ENCODE data around the gene GDF15. TPM values are rescaled to one million over a fixed set of nuclear protein-coding genes. Genes with fewer than 3 reads are reported as not detected.
A peak's percentile ranks its signal among the peaks of the same experiment; 100 is the strongest.

The GDF15 gene
- total RNA-seq, 1 donor from 2014 or later, result not detected

DNA sequence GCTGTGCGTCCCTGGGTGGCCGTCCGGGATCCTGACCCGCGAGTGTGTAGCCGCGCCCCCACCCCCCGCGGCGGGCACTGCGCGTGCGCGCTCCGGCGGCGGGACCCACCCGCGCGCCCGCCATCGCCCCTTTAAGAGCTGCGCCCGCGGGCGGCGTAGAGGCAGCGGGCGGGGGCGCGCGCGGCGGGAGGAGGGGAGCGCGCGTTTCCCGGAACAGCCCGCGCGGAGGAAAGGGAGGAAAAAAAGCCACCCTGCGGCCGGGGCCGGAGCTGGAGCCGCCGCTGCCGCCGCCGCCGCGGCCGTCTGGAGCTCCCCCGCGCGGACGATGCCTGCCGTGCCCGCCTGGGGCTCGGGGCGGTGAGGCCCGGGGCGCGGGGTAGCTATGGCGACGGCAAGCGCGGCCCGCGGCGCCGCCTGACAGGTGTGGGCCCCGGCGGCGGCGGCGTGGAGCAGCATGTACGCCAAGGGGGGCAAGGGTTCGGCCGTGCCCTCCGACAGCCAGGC is 33.3 kb downstream of the GDF15 start, which contains the start of gene SSBP4:
SSBP4 (plus strand) TSS at position 204 of the 504 bp plus-strand sequence; CDS start at position 455, 251 bp downstream.
- no peaks in the 10 kb centered on the region for H3K9me3 Mint-ChIP-seq
- H3K27ac Mint-ChIP-seq, result peak within 1 kb of the TSS; percentile 82
- intact Hi-C loops (cut with micrococcal nuclease), result loop anchor here (2.0 to 5.0 kb wide), 5 partner anchors 127 to 500 kb away; partner anchors contain the start of genes COPE, DDX49 and MPV17L2
- peaks cover 78% of the 10 kb centered on the region for H3K4me1 Mint-ChIP-seq (ENCODE audit: low read depth)
- H3K27me3 Mint-ChIP-seq (ENCODE audit: insufficient read depth), result peaks cover 5% of the 10 kb centered on the region
- peaks cover 4% of the 10 kb centered on the region for H3K36me3 Mint-ChIP-seq (ENCODE audit: low read depth)
- H3K4me3 Mint-ChIP-seq, result peak within 1 kb of the TSS; percentile 89
- peak; percentile 75 for DNase-seq (ENCODE audit: low spot score)

DNA sequence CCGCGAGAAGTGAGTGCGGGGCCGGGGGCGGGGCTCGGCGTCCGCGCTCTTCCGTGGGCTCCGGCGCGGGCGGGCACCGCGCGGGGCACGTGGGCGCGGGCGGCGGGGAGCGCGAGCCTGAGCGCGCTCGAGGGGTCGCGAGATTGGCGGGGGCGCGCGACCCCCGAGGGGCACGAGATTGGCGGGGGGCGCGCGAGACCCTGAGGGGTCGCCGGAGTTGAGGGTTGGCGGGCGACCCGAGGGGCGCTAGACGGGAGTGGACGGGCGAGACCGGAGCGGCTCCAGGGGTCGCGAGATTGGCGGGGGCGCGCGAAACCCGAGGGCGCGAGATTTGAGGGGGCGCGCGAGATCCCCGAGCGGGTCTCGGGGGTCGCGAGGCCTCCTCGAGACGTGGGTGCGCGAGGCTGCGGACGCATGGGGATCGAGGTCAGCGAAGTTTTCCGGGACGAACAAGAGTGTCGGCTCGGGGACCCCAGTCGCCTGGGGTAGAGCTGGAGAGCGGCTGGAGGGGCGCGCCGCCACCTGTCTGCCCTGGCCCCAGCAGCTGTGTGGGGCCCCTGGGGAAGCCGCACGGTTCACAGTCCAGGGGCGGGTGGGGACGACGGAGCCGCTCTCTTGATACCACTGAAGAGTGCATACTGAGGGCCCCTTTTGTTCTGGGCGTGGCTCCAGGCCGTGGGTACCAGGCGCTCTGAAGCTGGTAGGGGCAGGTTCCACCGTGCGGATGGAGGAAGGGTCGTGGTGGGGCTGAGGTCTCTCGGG is 33.9 kb downstream of the GDF15 start:
- intact Hi-C loops (cut with micrococcal nuclease), result loop anchor here (2.0 to 5.0 kb wide), 5 partner anchors 128 to 499 kb away; partner anchors contain the start of genes COPE, DDX49 and MPV17L2
- Mint-ChIP-seq H3K9me3 (no peaks in the 10 kb centered on the region), H3K4me1 (ENCODE audit: low read depth) (peaks cover 73% of the 10 kb centered on the region), H3K27ac (peak overlapping the region; percentile 75), H3K4me3 (peak overlapping the region; percentile 89), H3K36me3 (ENCODE audit: low read depth) (peaks cover 4% of the 10 kb centered on the region), H3K27me3 (ENCODE audit: insufficient read depth) (peaks cover 5% of the 10 kb centered on the region)
- no peak for DNase-seq (ENCODE audit: low spot score)

DNA sequence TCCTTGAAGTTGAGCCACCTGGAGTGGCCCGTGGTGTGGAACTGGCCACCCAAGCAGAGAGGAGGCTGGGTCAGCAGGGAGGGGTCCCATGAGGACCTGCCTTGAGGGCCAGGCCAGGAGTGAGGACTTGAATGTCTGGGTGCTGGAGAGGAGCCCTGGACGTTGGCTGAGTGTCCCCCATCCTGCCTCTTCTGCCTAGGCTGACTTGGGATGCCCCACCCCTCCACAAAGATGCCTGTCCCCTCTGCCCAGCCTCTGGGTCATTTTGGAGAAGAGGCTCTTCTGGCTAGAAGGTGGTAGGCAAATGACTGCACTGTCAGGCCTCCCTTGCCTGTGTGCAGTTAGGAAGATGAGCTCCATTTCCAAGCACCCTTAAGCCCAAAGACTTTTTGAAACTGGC is 35.0 kb downstream of the GDF15 start:
- intact Hi-C loops (cut with micrococcal nuclease), result loop anchor here (1.0 kb wide), 1 partner anchor 8 kb away; no protein-coding TSS in a partner anchor
- Mint-ChIP-seq H3K27me3 (ENCODE audit: insufficient read depth) (peaks cover 5% of the 10 kb centered on the region), H3K9me3 (no peaks in the 10 kb centered on the region), H3K4me1 (ENCODE audit: low read depth) (peaks cover 69% of the 10 kb centered on the region), H3K27ac (peak overlapping the region; percentile 88), H3K4me3 (peak overlapping the region; percentile 89), H3K36me3 (ENCODE audit: low read depth) (peaks cover 3% of the 10 kb centered on the region)
- no peak for DNase-seq (ENCODE audit: low spot score)

DNA sequence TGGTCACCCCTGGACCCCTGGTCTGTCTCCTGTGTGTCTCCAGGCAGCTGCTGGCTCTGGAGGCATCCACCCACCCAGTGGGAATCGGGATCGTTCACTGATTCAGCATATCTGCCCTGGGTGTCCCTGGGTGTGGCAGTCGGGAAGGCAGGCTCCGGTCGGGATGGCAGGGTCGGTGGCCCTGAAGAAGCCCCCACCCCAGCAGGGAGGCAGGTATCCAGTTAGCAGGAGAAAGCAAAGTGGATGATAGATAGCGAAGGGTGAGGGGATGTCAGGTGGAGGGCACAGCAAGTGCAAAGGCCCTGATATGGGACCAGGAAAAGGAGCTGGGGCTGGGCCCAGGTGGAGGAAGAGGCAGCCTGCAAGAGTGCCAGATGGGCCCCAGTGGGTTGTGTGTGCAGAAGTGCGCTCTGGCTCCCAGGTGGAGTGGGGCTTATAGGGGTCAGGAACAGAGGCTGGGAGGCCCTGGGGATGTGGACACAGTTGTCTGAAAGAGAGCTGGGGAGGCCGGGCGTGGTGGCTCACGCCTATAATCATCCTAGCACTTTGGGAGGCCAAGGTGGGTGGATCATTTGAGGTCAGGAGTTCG is 35.5 kb downstream of the GDF15 start:
- Mint-ChIP-seq H3K9me3 (no peaks in the 10 kb centered on the region), H3K36me3 (ENCODE audit: low read depth) (peaks cover 3% of the 10 kb centered on the region), H3K27me3 (ENCODE audit: insufficient read depth) (peaks cover 5% of the 10 kb centered on the region), H3K4me1 (ENCODE audit: low read depth) (peaks cover 65% of the 10 kb centered on the region), H3K4me3 (peak overlapping the region; percentile 89), H3K27ac (peak overlapping the region; percentile 88)
- DNase-seq (ENCODE audit: low spot score), result no peak
- intact Hi-C loops (cut with micrococcal nuclease), result loop anchor here (1.0 kb wide), 1 partner anchor 8 kb away; no protein-coding TSS in a partner anchor

DNA sequence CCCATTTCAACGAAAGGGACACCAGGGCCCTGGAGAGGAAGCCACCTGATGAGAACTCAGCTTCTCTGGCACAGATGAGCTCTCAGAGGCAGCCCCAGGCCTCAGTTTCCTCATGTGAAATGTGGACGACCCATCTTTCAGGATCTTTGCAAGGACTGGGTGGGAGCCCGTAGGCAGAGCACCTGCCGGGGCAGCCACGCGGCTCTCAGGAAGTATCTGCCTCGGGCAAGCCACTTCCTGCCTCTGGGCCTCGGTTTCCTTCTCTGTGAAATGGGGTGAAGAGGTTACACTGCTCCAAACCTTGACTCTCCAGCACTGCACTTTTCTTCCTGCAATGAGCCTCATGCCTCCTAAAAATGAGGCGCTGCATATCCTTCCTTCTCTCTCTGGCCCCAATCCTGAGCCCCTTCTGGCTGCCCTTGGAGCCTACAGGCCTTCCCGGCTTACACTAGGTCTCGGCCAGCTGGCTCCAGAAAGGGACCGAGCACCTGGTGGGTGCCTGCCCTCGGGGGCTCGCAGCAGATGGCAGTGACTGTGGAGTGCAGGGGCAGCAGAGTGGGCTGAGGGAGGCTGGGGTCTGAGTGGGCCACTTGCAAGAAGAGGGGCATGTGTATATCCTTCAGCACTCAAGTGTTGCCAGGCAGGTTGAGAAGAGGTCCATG is 36.7 kb downstream of the GDF15 start:
- H3K4me1 Mint-ChIP-seq (ENCODE audit: low read depth), result peaks cover 56% of the 10 kb centered on the region
- H3K9me3 Mint-ChIP-seq, result no peaks in the 10 kb centered on the region
- peaks cover 3% of the 10 kb centered on the region for H3K36me3 Mint-ChIP-seq (ENCODE audit: low read depth)
- no peak for DNase-seq (ENCODE audit: low spot score)
- H3K27ac Mint-ChIP-seq, result peak overlapping the region; percentile 88
- intact Hi-C loops (cut with micrococcal nuclease), result no loop called here
- peaks cover 1% of the 10 kb centered on the region for H3K27me3 Mint-ChIP-seq (ENCODE audit: insufficient read depth)
- peak overlapping the region; percentile 89 for H3K4me3 Mint-ChIP-seq

DNA sequence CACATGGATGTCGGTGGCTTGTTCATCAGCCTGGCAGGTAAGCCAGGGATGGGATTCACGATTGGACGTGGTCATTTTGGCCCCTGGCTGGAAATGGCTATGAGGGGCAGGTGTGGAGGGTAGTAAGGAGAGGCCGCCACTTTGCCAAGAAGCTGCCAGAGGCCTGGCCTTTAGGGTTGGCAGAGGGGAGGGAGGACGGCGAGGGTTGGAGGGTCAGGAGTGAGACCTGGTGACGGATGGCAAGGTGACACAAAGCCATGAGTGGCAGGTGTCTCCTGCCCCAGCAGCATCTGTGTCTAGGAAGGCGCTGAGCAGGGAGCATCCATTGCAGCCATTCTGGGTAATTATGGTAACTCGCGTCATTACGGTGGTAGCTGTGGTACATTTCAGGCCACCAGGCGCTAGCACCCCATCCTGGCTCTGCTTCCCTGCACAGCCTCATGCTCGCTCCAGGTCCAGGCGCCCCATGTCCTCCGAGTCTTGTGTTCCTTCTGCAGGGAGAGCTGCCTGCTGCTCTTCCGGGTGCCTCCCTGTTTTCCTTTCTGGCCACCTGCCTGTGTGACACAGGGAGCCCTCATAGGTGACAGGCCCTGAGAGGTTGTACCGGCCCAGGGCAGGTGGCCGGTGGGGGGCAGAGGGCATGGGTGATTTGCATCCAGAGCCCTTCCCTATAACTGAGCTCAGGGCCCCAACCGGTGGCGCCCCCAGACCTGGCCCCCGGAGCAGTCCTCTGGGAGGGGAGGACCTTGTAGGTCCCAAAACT is 37.5 kb downstream of the GDF15 start:
- Mint-ChIP-seq H3K9me3 (no peaks in the 10 kb centered on the region), H3K4me3 (peak overlapping the region; percentile 25), H3K27ac (peak overlapping the region; percentile 88), H3K4me1 (ENCODE audit: low read depth) (peaks cover 49% of the 10 kb centered on the region), H3K36me3 (ENCODE audit: low read depth) (peaks cover 3% of the 10 kb centered on the region), H3K27me3 (ENCODE audit: insufficient read depth) (peaks cover 1% of the 10 kb centered on the region)
- DNase-seq (ENCODE audit: low spot score), result no peak
- intact Hi-C loops (cut with micrococcal nuclease), result no loop called here

DNA sequence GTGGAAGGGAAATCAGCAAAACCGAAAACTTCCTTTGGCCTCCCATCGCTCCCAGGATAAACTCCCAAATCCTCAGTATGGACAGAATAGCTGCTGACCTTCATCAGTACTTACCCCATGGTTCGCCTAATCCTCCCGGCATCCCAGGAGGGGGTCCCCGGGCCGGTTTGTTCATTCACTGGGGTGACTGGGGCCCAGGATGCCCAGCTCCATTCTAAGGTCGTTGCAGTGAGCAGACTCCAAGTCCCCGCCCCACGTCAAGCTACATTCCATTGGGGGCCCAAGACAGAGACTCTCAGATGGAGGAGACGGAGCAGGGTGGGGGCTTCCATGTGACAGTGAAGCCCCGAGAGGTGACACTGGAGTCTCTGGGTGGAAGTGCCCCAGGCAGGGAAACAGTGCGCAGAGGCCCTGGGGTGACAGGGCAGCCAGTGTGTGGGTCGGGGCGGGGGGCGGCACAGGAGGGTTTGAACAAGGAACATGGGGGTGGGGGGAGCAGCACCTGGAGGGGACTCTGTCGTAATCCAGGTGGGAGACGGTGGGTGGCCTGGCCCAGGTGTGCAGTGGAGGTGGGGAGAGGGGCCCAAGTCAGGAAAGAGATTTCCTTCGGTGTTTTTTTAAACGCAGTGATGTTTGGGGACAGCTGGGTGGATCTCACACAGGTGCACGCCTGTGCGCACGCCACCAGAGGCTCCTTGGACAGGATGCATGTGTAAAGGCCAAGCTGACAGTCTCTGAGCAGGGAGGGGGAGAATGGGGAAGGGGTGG is 38.3 kb downstream of the GDF15 start:
- no peaks in the 10 kb centered on the region for H3K27me3 Mint-ChIP-seq (ENCODE audit: insufficient read depth)
- H3K4me3 Mint-ChIP-seq, result no peak overlapping the region
- peaks cover 3% of the 10 kb centered on the region for H3K36me3 Mint-ChIP-seq (ENCODE audit: low read depth)
- intact Hi-C loops (cut with micrococcal nuclease), result no loop called here
- H3K9me3 Mint-ChIP-seq, result no peaks in the 10 kb centered on the region
- peaks cover 44% of the 10 kb centered on the region for H3K4me1 Mint-ChIP-seq (ENCODE audit: low read depth)
- H3K27ac Mint-ChIP-seq, result no peak overlapping the region
- DNase-seq (ENCODE audit: low spot score), result no peak

DNA sequence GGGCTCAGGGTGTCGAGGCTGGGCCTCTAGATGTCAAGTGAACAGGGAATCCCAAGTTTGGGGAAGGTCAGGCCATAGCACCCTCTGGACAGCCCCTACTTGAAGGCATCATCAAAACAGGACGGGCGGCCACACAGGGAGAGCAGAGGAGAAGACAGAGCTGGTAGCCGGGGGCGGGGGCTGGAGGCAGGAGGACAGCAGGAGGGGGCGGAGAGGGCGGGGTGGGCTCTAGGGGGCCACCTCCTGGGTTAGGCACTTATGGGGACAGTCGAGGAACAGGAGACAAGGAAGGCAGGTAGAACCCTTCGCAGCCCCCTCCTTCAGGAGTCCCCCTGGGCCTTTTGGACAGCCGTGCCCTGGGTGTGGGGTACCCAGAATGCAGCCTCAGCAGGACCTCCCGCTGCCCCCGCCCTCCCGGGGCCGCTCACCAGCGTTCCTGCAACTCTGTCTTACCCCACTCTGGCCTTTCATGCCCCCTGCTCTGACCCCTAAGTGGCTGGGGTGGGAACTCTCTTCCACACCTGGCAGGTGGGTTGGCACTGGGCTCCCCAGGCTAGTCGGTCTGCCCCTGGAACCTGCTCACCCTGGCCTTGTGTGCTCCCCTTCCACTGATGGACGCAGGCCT is 39.0 kb downstream of the GDF15 start:
- Mint-ChIP-seq H3K4me1 (ENCODE audit: low read depth) (peaks cover 44% of the 10 kb centered on the region), H3K27me3 (ENCODE audit: insufficient read depth) (no peaks in the 10 kb centered on the region), H3K4me3 (no peak overlapping the region), H3K36me3 (ENCODE audit: low read depth) (peaks cover 3% of the 10 kb centered on the region), H3K9me3 (no peaks in the 10 kb centered on the region), H3K27ac (no peak overlapping the region)
- intact Hi-C loops (cut with micrococcal nuclease), result no loop called here
- DNase-seq (ENCODE audit: low spot score), result no peak

DNA sequence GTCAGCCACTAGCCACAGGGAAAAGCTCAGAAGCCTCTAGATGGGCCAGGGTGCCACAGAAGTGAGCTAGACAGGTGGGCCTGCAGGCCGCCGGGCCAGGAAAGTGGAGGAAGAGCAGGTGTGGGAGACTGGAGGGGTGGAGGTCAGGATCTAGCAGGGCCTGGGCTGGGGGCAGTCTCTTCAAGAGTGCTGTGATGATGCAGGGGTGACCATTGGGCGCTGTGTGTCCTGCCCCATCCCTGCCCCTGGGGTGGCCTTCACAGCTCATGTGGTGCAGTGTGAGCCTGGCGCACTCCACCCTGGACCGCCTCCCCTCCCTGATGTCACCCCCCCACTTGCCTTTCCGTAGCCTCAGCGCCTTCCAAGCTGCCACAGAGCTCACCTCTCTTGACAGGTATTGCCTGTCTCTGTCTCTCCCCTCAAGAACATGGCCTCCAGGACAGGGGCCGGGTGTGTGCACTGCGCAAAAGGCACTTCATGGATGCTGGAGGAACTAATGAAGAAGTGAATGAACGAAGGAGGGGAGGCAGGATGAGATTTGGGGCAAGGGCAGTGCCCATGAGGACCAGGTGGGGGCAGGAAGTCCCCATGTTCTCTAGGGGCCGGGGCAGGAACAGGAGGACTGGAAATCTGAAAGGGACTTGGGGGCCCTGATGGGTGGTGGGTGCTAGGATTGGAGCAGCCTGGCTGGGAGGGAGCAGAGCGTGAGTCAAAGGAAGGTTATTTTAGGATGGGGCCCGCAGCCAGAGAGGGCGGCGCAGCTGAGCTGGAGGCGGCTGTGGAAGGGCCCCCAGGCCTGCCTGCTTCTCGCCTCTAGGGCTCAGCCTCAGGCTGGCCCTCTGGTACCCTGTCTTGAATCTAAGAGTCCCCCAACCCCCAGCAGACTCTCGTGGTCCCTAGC is 39.8 kb downstream of the GDF15 start:
- Mint-ChIP-seq H3K9me3 (no peaks in the 10 kb centered on the region), H3K27me3 (ENCODE audit: insufficient read depth) (no peaks in the 10 kb centered on the region), H3K4me3 (no peak overlapping the region), H3K4me1 (ENCODE audit: low read depth) (peaks cover 37% of the 10 kb centered on the region), H3K36me3 (ENCODE audit: low read depth) (peaks cover 5% of the 10 kb centered on the region), H3K27ac (peak overlapping the region; percentile 61)
- DNase-seq (ENCODE audit: low spot score), result no peak
- intact Hi-C loops (cut with micrococcal nuclease), result no loop called here

DNA sequence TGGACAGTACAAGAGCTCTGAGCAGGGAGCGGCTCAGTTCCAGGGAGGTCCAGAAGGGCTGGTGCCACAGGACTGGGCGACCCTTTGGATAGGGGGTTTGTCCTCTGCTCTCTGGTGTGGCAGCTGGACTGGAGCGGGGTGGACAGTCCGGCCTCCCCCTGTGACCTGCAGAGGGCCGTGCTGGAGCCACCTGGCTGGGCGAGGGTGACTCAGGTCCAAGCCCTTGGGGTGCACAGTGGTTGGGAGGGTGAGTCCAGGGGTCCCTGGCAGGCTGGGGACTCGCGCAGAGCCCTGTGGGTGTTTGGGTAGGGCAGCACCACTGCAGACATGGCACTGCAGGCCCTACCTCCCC is 40.4 kb downstream of the GDF15 start:
- peaks cover 5% of the 10 kb centered on the region for H3K36me3 Mint-ChIP-seq (ENCODE audit: low read depth)
- intact Hi-C loops (cut with micrococcal nuclease), result no loop called here
- DNase-seq (ENCODE audit: low spot score), result no peak
- peaks cover 31% of the 10 kb centered on the region for H3K4me1 Mint-ChIP-seq (ENCODE audit: low read depth)
- no peaks in the 10 kb centered on the region for H3K27me3 Mint-ChIP-seq (ENCODE audit: insufficient read depth)
- no peak overlapping the region for H3K4me3 Mint-ChIP-seq
- no peak overlapping the region for H3K27ac Mint-ChIP-seq
- no peaks in the 10 kb centered on the region for H3K9me3 Mint-ChIP-seq
